Left lung (tissue), 10 donors: Measurements from ENCODE around the gene PLEKHG2. TPM values are rescaled to one million over a fixed set of nuclear protein-coding genes. Genes with fewer than 3 reads are reported as not detected.
A peak's percentile ranks its signal among the peaks of the same experiment; 100 is the strongest.

Experiments used
- ATAC-seq: fragments of 200-7000 bp; cut with Tn5 transposase; one replicate; pipeline ENCODE4 v1.9.1; 2020; ENCODE audit warnings: moderate library complexity
- DNase-seq, 4 donors: peaks; one replicate each; pipeline ENCODE4 v3.0.0-alpha.2; 2013 to 2020
- H3K27ac ChIP-seq, 2 donors: fragments of 200-600 bp; sonication (generic) in 1 of 2; one replicate each; pipeline versions ENCODE4 v1.5.0 to v1.8.0; 2020 to 2021
- H3K27me3 ChIP-seq, 2 donors: fragments of 200-600 bp; sonication (generic) in 1 of 2; one replicate each; pipeline versions ENCODE4 v1.5.0 to v1.8.0; 2020 to 2021
- H3K36me3 ChIP-seq, 2 donors: fragments of 200-600 bp; sonication (generic) in 1 of 2; one replicate each; pipeline versions ENCODE4 v1.5.0 to v1.8.0; 2020 to 2021
- H3K4me1 ChIP-seq, 2 donors: fragments of 200-600 bp; one replicate each; pipeline ENCODE4 v1.8.0; 2021
- H3K4me3 ChIP-seq, 2 donors: fragments of 200-600 bp; sonication (generic) in 1 of 2; one replicate each; pipeline versions ENCODE4 v1.5.0 to v1.8.0; 2020 to 2021; ENCODE audit warnings: mild to moderate bottlenecking in 1 of 2
- H3K9me3 ChIP-seq, 2 donors: fragments of 200-600 bp; sonication (generic) in 1 of 2; one replicate each; pipeline versions ENCODE4 v1.5.0 to v1.8.0; 2020 to 2021
- CTCF ChIP-seq, 2 donors: fragments of 200-600 bp; sonication (generic) in 1 of 2; IDR thresholded peaks; one replicate each; pipeline versions ENCODE4 v1.5.0 to v1.8.0; 2021; ENCODE audit warnings: antibody characterized with exemption in 2 of 2
- intact Hi-C, 2 donors: fragments of 100-400 bp; cut with DNase I; formaldehyde crosslinking; loops; one replicate each; pipeline versions ENCODE4 v1.11.2 to v1.14.2; 2022
- polyA plus RNA-seq, 6 donors: library from polyadenylated mRNA; unstranded; fragments of 120-200 nt; gene quantifications; one replicate each; pipeline ENCODE4 v1.2.1, GENCODE V29; 2013; ENCODE audit not compliant: insufficient read length in 6 of 6
- total RNA-seq, 2 donors: library from RNA; stranded (reverse); fragmentation: NEBNext Ultra II Directional; extraction: Animal tissue kit (Norgen Biotek cat#: 25700); gene quantifications; one replicate each; pipeline ENCODE4 v1.2.1, GENCODE V29; 2021
- donor health status: DM: no; HTN: yes; CAD: no.
- donor health status: DM: no; HTN: no; CAD: no.

Gene PLEKHG2
- total and polyA plus RNA-seq, 8 donors, result 39.5 to 118 (median 91.3) TPM

- peak in 1 of 4 donors; percentile 61 for DNase-seq
- Histone ChIP-seq H3K4me3 (no peak overlapping the region), H3K27ac (no peak overlapping the region), H3K27me3 (no peaks in the 10 kb centered on the region), H3K4me1 (peaks cover 0 to 9% of the 10 kb centered on the region in 2 donors), H3K9me3 (no peaks in the 10 kb centered on the region), H3K36me3 (peaks cover 0 to 80% of the 10 kb centered on the region in 2 donors)
- intact Hi-C loops, result no loop called here
- no peak for ATAC-seq
- TF ChIP-seq CTCF (IDR thresholded peaks at IDR 0.05), result no peak
Observed at GRCh38 chr19:39420769-39421168, 8.3 kb downstream of the PLEKHG2 start.

- Histone ChIP-seq H3K9me3 (no peaks in the 10 kb centered on the region), H3K4me3 (no peak overlapping the region), H3K4me1 (no peaks in the 10 kb centered on the region), H3K27ac (no peak overlapping the region), H3K27me3 (no peaks in the 10 kb centered on the region), H3K36me3 (peaks cover 0 to 77% of the 10 kb centered on the region in 2 donors)
- no peak for TF ChIP-seq CTCF (IDR thresholded peaks at IDR 0.05)
- DNase-seq (no peak), ATAC-seq (no peak)
- intact Hi-C loops, result no loop called here
Observed at GRCh38 chr19:39422020-39422419, 9.6 kb downstream of the PLEKHG2 start.

GRCh38 chr19:39423258-39424086 is 11.0 kb downstream of the PLEKHG2 start:
- intact Hi-C loops, result no loop called here

GRCh38 chr19:39424934-39425333 is 12.5 kb downstream of the PLEKHG2 start:
- Histone ChIP-seq H3K4me3 (no peak overlapping the region), H3K4me1 (peaks cover 7 to 20% of the 10 kb centered on the region in 2 donors), H3K27ac (no peak overlapping the region), H3K27me3 (no peaks in the 10 kb centered on the region), H3K9me3 (no peaks in the 10 kb centered on the region), H3K36me3 (peaks cover 0 to 50% of the 10 kb centered on the region in 2 donors)
- ATAC-seq (no peak), DNase-seq (no peak)
- TF ChIP-seq CTCF (IDR thresholded peaks at IDR 0.05), result no peak
- intact Hi-C loops, result no loop called here

More at GRCh38 chr19:39423258-39424086, 11.0 kb downstream of the PLEKHG2 start:
- Histone ChIP-seq H3K4me1 (peaks cover under 1 to 5% of the 10 kb centered on the region in 2 donors), H3K27me3 (no peaks in the 10 kb centered on the region), H3K36me3 (peaks cover 0 to 62% of the 10 kb centered on the region in 2 donors), H3K27ac (no peak overlapping the region), H3K9me3 (no peaks in the 10 kb centered on the region), H3K4me3 (no peak overlapping the region)
- TF ChIP-seq CTCF (IDR thresholded peaks at IDR 0.05), result no peak
- no peak for ATAC-seq
- DNase-seq, result peak in 1 of 4 donors; percentile 76

- no peak for TF ChIP-seq CTCF (IDR thresholded peaks at IDR 0.05)
- Histone ChIP-seq H3K9me3 (no peaks in the 10 kb centered on the region), H3K4me3 (no peak overlapping the region), H3K27me3 (no peaks in the 10 kb centered on the region), H3K27ac (no peak overlapping the region), H3K36me3 (peaks cover 0 to 43% of the 10 kb centered on the region in 2 donors), H3K4me1 (peaks cover 7 to 26% of the 10 kb centered on the region in 2 donors)
- intact Hi-C loops, result no loop called here
- DNase-seq (no peak), ATAC-seq (no peak)
Observed at GRCh38 chr19:39425744-39426143, 13.3 kb downstream of the PLEKHG2 start.
